Purkinje cell (primary cell): ENCODE results near the gene PTGFR. TPM values are rescaled to one million over a fixed set of nuclear protein-coding genes. Genes with fewer than 3 reads are reported as not detected.

Source experiments
- polyA plus RNA-seq: library from polyadenylated mRNA; unstranded; fragments of >200 nt; fragmentation: Nextera tagmentation; gene quantifications from 2 replicates; pipeline ENCODE4 v1.2.1, GENCODE V29; 2014

PTGFR gene
- polyA plus RNA-seq, result not detected in 2 replicates

DNA sequence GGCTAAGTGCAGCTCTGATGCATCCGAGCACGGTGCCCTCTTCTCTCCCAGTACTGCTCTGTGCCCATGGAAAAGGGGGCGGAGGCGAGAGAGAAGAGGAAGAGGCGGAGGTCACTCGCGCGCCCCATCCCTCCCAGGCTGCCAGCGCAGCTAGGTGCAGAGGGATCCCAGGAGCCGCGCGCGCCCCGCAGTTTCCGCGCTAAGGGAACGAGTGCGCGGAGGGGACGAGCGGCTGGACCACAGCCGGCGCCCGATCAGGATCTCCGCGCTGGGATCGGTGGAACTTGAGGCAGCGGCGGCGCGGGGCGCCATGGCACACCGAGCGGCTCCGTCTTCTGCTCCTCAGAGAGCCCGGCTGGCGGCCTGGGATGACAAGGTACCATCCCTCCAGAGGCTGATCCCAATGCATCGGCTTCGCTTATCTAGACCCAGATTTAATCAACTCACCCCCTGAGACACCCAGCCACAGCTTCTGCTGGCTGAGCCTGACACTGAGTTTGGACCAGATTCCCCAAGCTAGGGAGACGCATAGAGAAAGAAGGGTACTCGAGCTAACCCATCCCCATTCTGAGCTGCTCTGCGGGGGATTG is at the start of gene PTGFR:
TSS of gene PTGFR (plus strand) at position 114 of the 590 bp plus-strand sequence. CDS start 1,770 bp downstream, outside the sequence.

Other genes with a start within 250 kb of the PTGFR start
- 2.9 and 6.7 TPM in 2 replicates for gene IFI44L, start 129.5 kb downstream of the PTGFR start, polyA plus RNA-seq
- 2.5 and 4.2 TPM in 2 replicates for gene IFI44, start 158.9 kb downstream of the PTGFR start, polyA plus RNA-seq